ENCODE measurements around the gene CDC23. TPM values are rescaled to one million over a fixed set of nuclear protein-coding genes. Genes with fewer than 3 reads are reported as not detected.
A peak's percentile ranks its signal among the peaks of the same experiment; 100 is the strongest.
"Not testable (repeated sequence)": the region's sequence is repeated elsewhere in the genome, so short reads cannot be mapped to it uniquely, and the experiment has no call there.

CDC23 gene, protein sequence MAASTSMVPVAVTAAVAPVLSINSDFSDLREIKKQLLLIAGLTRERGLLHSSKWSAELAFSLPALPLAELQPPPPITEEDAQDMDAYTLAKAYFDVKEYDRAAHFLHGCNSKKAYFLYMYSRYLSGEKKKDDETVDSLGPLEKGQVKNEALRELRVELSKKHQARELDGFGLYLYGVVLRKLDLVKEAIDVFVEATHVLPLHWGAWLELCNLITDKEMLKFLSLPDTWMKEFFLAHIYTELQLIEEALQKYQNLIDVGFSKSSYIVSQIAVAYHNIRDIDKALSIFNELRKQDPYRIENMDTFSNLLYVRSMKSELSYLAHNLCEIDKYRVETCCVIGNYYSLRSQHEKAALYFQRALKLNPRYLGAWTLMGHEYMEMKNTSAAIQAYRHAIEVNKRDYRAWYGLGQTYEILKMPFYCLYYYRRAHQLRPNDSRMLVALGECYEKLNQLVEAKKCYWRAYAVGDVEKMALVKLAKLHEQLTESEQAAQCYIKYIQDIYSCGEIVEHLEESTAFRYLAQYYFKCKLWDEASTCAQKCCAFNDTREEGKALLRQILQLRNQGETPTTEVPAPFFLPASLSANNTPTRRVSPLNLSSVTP
- total RNA-seq: 10 to 100 TPM in 1 of 2 donors, 1 to 10 TPM in 1; 6.6 to 16.6 TPM

DNA sequence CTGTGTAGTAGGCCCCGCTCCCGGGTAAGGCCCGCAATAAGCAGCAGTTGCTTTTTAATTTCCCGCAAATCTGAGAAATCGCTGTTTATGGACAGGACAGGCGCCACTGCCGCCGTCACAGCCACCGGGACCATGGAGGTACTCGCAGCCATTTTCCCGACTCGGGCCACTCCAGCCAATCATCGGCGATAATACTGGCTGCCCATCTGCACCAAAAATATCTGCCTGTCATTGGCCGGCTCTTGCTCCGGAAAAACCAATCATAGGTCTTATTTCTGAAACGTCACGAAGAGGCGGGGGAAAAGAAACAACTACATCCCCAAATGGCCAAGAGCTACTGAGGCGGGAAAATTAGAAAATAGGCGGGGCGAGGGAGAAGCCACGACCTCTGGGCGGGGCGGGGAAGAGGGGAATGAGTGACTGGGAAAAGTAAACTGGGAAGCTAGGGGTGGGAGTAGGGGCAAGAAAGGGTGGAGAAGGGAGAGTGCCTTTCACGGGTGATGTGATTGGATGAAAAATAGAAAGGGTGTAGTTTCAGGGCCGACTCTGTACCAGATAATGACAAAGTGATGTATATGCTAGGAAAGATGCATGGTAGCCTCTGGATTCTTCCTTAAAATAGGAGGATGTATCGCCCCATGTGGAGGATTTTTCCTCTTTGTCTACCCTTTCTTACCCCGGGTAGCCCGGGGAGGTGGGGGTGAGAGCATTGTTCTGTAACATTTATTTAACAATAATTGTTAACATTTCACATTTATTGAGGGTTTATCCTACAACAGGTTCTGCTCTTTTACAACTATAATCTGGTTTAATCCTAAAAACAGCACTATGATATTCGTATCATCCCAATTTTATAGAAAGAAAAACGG, at the start of gene CDC23:
TSS of gene CDC23 (minus strand) at position 163 of the 869 bp plus-strand sequence. CDS start at position 152, 11 bp downstream.
- H3K27me3 ChIP-seq: no peaks in the 10 kb centered on the region
- peak in 2 of 3 donors; percentile 71 for TF ChIP-seq POLR2A (IDR thresholded peaks at IDR 0.05)
- TF ChIP-seq, protein P1, sequence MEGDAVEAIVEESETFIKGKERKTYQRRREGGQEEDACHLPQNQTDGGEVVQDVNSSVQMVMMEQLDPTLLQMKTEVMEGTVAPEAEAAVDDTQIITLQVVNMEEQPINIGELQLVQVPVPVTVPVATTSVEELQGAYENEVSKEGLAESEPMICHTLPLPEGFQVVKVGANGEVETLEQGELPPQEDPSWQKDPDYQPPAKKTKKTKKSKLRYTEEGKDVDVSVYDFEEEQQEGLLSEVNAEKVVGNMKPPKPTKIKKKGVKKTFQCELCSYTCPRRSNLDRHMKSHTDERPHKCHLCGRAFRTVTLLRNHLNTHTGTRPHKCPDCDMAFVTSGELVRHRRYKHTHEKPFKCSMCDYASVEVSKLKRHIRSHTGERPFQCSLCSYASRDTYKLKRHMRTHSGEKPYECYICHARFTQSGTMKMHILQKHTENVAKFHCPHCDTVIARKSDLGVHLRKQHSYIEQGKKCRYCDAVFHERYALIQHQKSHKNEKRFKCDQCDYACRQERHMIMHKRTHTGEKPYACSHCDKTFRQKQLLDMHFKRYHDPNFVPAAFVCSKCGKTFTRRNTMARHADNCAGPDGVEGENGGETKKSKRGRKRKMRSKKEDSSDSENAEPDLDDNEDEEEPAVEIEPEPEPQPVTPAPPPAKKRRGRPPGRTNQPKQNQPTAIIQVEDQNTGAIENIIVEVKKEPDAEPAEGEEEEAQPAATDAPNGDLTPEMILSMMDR (IDR thresholded peaks at IDR 0.05): no peak
- intact Hi-C loops (cut with DNase I): no loop called here
- peak within 1 kb of the TSS in 3 of 4 donors; percentile 71 to 72 (median 72) for H3K27ac ChIP-seq
- ATAC-seq: peak; percentile 100
- WGBS, 2 donors: 1 to 2% methylated on average over 30 to 32 of the region's 32 CpGs
- no peaks in the 10 kb centered on the region for H3K9me3 ChIP-seq
- peaks cover 0 to 2% of the 10 kb centered on the region in 2 donors for H3K36me3 ChIP-seq (replicated peaks in 1 of 2; ENCODE audit: insufficient read depth in 1 of 2, low read depth in 2 of 2)
- peak; percentile 91 to 97 (median 93) for DNase-seq
- peak within 1 kb of the TSS; percentile 93 to 100 for H3K4me3 ChIP-seq
- peaks cover 25% of the 10 kb centered on the region for H3K4me1 ChIP-seq

DNA sequence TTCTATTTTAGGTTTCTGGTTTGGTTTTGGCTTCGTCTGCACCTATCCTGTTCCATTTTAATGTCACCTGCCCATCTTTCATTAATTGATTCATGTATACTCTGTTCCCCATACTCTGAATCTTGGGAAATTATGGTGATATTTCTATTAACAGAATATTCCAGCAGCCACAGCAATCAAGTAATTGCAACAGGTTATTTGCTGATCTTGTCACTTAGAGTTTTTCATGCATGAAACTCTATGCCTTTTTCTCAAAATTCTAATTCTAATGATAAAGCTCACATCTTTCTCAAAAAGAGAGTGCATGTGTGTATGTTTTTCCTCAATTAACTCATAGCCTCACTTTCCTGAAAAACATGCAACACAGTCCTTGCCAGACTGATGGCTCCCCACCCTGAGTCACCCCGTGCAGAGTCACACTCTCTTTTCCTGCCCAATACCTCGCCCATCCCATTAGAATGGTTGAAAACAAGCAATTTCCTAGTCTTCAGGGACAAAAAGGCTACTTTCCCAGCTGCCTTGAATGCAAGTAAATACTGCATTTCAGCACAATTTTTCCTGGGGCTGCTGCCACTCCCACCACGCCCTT, 45.7 kb upstream of the CDC23 start:
- no peak for DNase-seq
- Histone ChIP-seq H3K36me3 (replicated peaks in 1 of 2; ENCODE audit: insufficient read depth in 1 of 2, low read depth in 2 of 2) (no peaks in the 10 kb centered on the region), H3K4me3 (no peak overlapping the region), H3K27ac (no peak overlapping the region), H3K4me1 (no peaks in the 10 kb centered on the region), H3K9me3 (no peaks in the 10 kb centered on the region), H3K27me3 (no peaks in the 10 kb centered on the region)
- 65 to 78% methylated on average over 4 of the region's 4 CpGs for WGBS, 2 donors
- intact Hi-C loops (cut with DNase I): no loop called here
- TF ChIP-seq, protein P1 (IDR thresholded peaks at IDR 0.05): no peak
- no peak for TF ChIP-seq POLR2A (IDR thresholded peaks at IDR 0.05)
- ATAC-seq: no peak

DNA sequence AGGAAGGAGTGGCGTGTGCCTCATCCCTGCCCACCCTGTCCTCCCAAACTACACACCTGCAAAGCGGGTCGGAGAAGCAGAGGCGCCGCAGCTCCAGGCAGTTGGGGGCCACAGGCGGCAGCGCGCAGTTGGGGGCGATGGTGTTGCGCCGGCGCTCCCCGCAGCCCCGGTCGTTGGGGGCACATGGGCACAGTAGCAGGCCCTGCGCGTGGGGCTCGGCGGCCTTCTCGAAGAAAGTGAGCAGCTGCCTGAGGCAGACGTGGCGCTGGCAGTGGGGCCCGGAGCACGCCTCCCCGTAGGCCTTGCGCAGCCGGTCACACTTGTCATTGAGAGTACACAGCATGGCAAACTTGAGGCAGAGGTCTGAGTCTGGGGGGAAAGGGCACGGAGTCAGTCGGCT, 44.5 kb upstream of the CDC23 start:
- no peak for DNase-seq

DNA sequence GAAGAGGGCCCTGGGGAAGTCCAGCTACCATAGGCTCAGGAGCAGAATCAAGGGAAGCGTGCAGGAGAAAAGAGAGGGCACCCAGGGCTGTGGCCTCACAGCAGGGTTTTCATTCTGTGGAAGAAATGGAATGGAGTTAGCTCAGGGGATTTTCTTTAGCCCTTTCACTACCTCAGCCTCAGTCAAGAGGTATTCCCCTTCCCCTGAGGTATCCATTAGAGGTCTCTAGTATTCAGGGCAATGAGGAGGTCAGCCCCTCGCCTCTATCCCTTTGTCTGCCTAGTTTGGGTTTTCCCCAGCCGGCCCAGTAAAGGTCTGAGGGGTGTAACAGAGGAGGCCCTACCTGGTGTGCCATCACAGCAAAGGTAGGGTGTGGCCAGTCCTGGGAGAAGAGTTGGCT, 39.8 kb upstream of the CDC23 start:
- intact Hi-C loops (cut with DNase I): no loop called here
- Histone ChIP-seq H3K27me3 (no peaks in the 10 kb centered on the region), H3K4me3 (no peak overlapping the region), H3K36me3 (replicated peaks in 1 of 2; ENCODE audit: insufficient read depth in 1 of 2, low read depth in 2 of 2) (no peaks in the 10 kb centered on the region), H3K27ac (no peak overlapping the region), H3K4me1 (no peaks in the 10 kb centered on the region), H3K9me3 (no peaks in the 10 kb centered on the region)
- ATAC-seq (no peak), DNase-seq (no peak)
- TF ChIP-seq, protein P1 (IDR thresholded peaks at IDR 0.05): no peak
- no peak for TF ChIP-seq POLR2A (IDR thresholded peaks at IDR 0.05)
- WGBS, 2 donors: 79 to 83% methylated on average over 3 of the region's 3 CpGs

More for the DNA sequence above, 44.5 kb upstream of the CDC23 start:
- H3K4me1 ChIP-seq: no peaks in the 10 kb centered on the region
- H3K9me3 ChIP-seq: no peaks in the 10 kb centered on the region
- intact Hi-C loops (cut with DNase I): no loop called here
- no peak overlapping the region for H3K27ac ChIP-seq
- no peaks in the 10 kb centered on the region for H3K36me3 ChIP-seq (replicated peaks in 1 of 2; ENCODE audit: insufficient read depth in 1 of 2, low read depth in 2 of 2)
- WGBS, 2 donors: 66 to 79% methylated on average over 10 to 18 of the region's 29 CpGs
- no peaks in the 10 kb centered on the region for H3K27me3 ChIP-seq
- no peak for ATAC-seq
- TF ChIP-seq POLR2A (IDR thresholded peaks at IDR 0.05): no peak
- TF ChIP-seq, protein P1 (IDR thresholded peaks at IDR 0.05): no peak
- no peak overlapping the region for H3K4me3 ChIP-seq

DNA sequence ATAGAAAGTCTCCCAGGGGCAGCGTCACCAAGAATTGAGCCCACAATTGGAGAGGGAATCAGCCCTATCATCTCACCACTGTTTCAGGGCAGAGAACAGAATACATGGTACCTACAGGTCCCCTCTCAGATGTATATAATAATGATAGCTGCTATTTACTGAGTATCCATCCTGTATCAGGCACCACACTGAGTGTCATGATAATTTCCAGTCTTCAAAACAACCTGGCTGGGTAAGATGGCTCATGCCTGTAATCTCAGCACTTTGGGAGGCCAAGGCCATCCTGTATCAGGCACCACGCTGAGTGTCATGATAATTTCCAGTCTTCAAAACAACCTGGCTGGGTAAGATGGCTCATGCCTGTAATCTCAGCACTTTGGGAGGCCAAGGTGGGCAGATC, 34.7 kb upstream of the CDC23 start:
- H3K4me3 ChIP-seq; DNase-seq; H3K9me3 ChIP-seq; H3K36me3 ChIP-seq (replicated peaks in 1 of 2; ENCODE audit: insufficient read depth in 1 of 2, low read depth in 2 of 2); H3K27ac ChIP-seq; H3K4me1 ChIP-seq; intact Hi-C loops (cut with DNase I); ATAC-seq; H3K27me3 ChIP-seq: not testable (repeated sequence)
- WGBS, 2 donors: 52 to 76% methylated on average over 2 of the region's 2 CpGs
